NCI-H128 (cell line): ENCODE measurements around the gene TMEM9.

Experiments
- DNase-seq: peaks from one replicate; lab custom pipeline; 2025; ENCODE audit not compliant: unreplicated experiment; lab: John Stamatoyannopoulos, UW

Gene TMEM9

GRCh38 chr1:201110138-201110537, 44.1 kb downstream of the TMEM9 start:
- DNase-seq, result no peak

GRCh38 chr1:201109651-201110050, 44.6 kb downstream of the TMEM9 start:
- DNase-seq, result no peak

GRCh38 chr1:201108614-201109013, 45.7 kb downstream of the TMEM9 start:
- peak; percentile 77 for DNase-seq

GRCh38 chr1:201105688-201106087, 48.6 kb downstream of the TMEM9 start:
- no peak for DNase-seq

GRCh38 chr1:201104141-201104540, 50.1 kb downstream of the TMEM9 start:
- no peak for DNase-seq

- DNase-seq, result no peak
These were observed 50.6 kb downstream of the TMEM9 start for GRCh38 chr1:201103666-201104065.

- DNase-seq, result no peak
These were observed 53.9 kb downstream of the TMEM9 start for GRCh38 chr1:201100169-201100930.

GRCh38 chr1:201098992-201099677, 55.1 kb downstream of the TMEM9 start:
- no peak for DNase-seq

GRCh38 chr1:201096977-201097856, 57.1 kb downstream of the TMEM9 start:
- no peak for DNase-seq

GRCh38 chr1:201096041-201096461, 58.2 kb downstream of the TMEM9 start:
- DNase-seq, result no peak

GRCh38 chr1:201095581-201095980, 58.7 kb downstream of the TMEM9 start:
- DNase-seq, result no peak

GRCh38 chr1:201094832-201095231, 59.4 kb downstream of the TMEM9 start:
- no peak for DNase-seq

- DNase-seq, result no peak
These were observed 60.3 kb downstream of the TMEM9 start for GRCh38 chr1:201093962-201094361.

GRCh38 chr1:201093561-201093960, 60.7 kb downstream of the TMEM9 start:
- DNase-seq, result no peak

GRCh38 chr1:201092738-201093137, 61.5 kb downstream of the TMEM9 start:
- DNase-seq, result no peak

- DNase-seq, result no peak
These were observed 63.0 kb downstream of the TMEM9 start for GRCh38 chr1:201091256-201091655.

GRCh38 chr1:201090541-201090940, 63.7 kb downstream of the TMEM9 start:
- DNase-seq, result no peak

GRCh38 chr1:201089596-201089995, 64.7 kb downstream of the TMEM9 start:
- DNase-seq, result no peak

- DNase-seq, result no peak
These were observed 65.3 kb downstream of the TMEM9 start for GRCh38 chr1:201088901-201089525.

GRCh38 chr1:201088395-201088794, 65.9 kb downstream of the TMEM9 start:
- DNase-seq, result no peak
